Motor neuron (in vitro differentiated cells): ENCODE data around the gene CAMTA1. TPM values are rescaled to one million over a fixed set of nuclear protein-coding genes. Genes with fewer than 3 reads are reported as not detected.

Experiments
- ATAC-seq, 8 experiments: fragments of 200-7000 bp; cut with Tn5 transposase; replicated peaks in 6 of 8; 2 replicates each; pipeline ENCODE4 v1.8.0; 2021; ENCODE audit warnings: mild to moderate bottlenecking in 8 of 8, moderate library complexity in 8 of 8
- H3K27ac ChIP-seq, 2 donors: fragments of 250-450 bp; sonication (Bioruptor Pico); 2 replicates each; pipeline ENCODE4 v1.9.0; 2021; ENCODE audit warnings: antibody characterized with exemption in 2 of 2, mild to moderate bottlenecking in 2 of 2, moderate library complexity in 1 of 2
- H3K4me1 ChIP-seq, 2 donors: fragments of 250-450 bp; sonication (Bioruptor Pico); replicated peaks in 1 of 2; 2 replicates each; pipeline ENCODE4 v1.6.1; 2021; ENCODE audit warnings: antibody characterized with exemption in 2 of 2, mild to moderate bottlenecking in 2 of 2, moderate library complexity in 1 of 2
- H3K4me3 ChIP-seq, 5 donors: fragments of 250-450 bp; sonication (Bioruptor Pico); 2 replicates each; pipeline ENCODE4 v1.9.0; 2021; ENCODE audit warnings: antibody characterized with exemption in 5 of 5, mild to moderate bottlenecking in 5 of 5, moderate library complexity in 4 of 5
- WGBS, 10 experiments: fragments of 450-650 bp; shearing (Covaris generic); methylation state at CpG; one replicate each; pipeline ENCODE4 v1.0.0; 2022; 5-methylcytosine and 5-hydroxymethylcytosine counted together
- in situ Hi-C, 9 experiments: fragments of 400-800 bp; cut with MboI; loops; one replicate each; pipeline ENCODE4 v1.15.0; 2021; ENCODE audit warnings: low sequenced_read_pairs in 9 of 9, low pct_unique_long_range_greater_than_20kb in 2 of 9; ENCODE audit not compliant: unreplicated experiment in 9 of 9
- total RNA-seq, 8 experiments: library from RNA; unstranded; fragments of 300-600 nt; gene quantifications; 2 replicates each; pipeline versions ENCODE4 v1.2.3 to v1.2.4, GENCODE V29; 2022

The CAMTA1 gene
- total RNA-seq, 8 experiments from 2014 or later = 38.5 to 145 (median 77.6) TPM

- Histone ChIP-seq H3K4me3 (no peak overlapping the region), H3K4me1 (peaks cover 14 to 18% of the 10 kb centered on the region in 2 donors), H3K27ac (no peak overlapping the region)
- WGBS, 10 experiments = 27 to 100% (median 94%) methylated on average over 1 to 4 of the region's 9 CpGs; no CpG with 5 or more reads in 4 of the 10 experiments
- ATAC-seq = no peak
- in situ Hi-C loops = loop anchor here in 1 of 9 experiments (10.0 to 25.0 kb wide), 2 partner anchors 66 to 234 kb away; no protein-coding TSS in a partner anchor
Measured at GRCh38 chr1:7678491-7679158, 893.4 kb downstream of the CAMTA1 start.

DNA sequence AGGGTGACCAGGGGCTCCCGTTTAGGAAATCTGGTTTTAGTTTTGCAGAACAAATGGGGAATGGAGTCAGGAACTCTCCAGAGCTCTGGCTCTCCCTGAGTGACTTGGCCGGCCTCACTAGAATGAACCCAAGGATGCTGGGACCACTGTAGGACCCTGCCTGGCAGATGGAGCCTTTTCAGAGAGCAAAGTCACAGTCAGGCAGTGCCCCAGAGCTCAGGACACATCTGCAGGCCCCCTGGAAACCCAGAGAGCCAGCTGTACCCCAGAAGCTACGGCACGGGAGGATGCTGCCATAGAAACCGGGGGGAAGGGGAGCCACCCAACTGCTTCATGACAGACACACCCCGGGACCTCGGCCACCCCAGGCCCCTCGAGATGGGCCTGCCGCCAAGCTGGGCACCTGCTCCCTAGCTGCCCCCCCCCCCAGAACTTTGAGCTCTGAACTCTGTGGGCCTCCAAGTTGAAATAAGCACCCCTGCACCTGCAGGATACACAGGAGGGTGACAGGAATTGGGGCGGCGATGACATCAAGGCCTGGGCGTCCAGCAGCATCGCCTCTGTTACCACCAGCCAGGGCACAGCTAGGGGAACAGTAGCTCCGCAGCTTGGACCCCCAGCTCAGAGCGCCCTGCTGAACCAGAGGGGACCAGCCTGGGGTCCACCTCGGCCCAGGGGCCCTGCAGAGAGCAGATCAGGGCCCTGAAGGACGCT lies 894.1 kb downstream of the CAMTA1 start:
- in situ Hi-C loops = loop anchor here in 1 of 9 experiments (10.0 to 25.0 kb wide), 2 partner anchors 65 to 233 kb away; no protein-coding TSS in a partner anchor
- WGBS, 10 experiments = 57 to 100% (median 84%) methylated on average over 1 to 13 of the region's 17 CpGs; no CpG with 5 or more reads in 4 of the 10 experiments
- peaks cover 14 to 18% of the 10 kb centered on the region in 2 donors for H3K4me1 ChIP-seq
- peak overlapping the region; percentile 39 to 56 (median 41) for H3K4me3 ChIP-seq
- H3K27ac ChIP-seq = peak overlapping the region; percentile 94 to 99
- no peak for ATAC-seq

DNA sequence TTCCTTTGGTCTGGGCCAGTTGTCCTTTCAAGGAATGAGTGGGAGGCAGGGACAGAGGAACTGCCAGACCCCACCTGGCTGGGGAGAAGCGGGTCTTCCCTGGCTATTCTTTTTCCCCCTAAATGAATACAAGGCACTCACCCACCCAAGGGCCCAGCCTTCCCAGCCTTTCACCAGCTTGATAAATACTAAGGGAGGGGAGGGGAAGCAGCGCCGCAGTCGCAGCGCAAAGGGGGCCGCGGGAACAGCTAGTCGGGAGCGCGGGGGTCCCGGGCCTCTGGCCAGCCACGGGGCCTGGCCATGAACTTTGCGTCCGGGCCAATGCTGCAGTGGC lies 894.6 kb downstream of the CAMTA1 start:
- H3K4me3 ChIP-seq = peak overlapping the region; percentile 39 to 56 (median 41)
- 32 to 67% methylated on average over 1 to 7 of the region's 14 CpGs; no CpG with 5 or more reads in 8 of the 10 experiments for WGBS, 10 experiments
- peak overlapping the region; percentile 94 to 99 for H3K27ac ChIP-seq
- ATAC-seq = peak in 1 of 8 experiments; percentile 1
- in situ Hi-C loops = loop anchor here in 1 of 9 experiments (10.0 to 25.0 kb wide), 2 partner anchors 65 to 232 kb away; no protein-coding TSS in a partner anchor
- peaks cover 14 to 18% of the 10 kb centered on the region in 2 donors for H3K4me1 ChIP-seq

- H3K27ac ChIP-seq = peak overlapping the region; percentile 94 to 99
- H3K4me1 ChIP-seq = peaks cover 14 to 18% of the 10 kb centered on the region in 2 donors
- H3K4me3 ChIP-seq = peak overlapping the region; percentile 39 to 56 (median 41)
- ATAC-seq = peak; percentile 86 to 95 (median 94)
- 0 to 3% (median 0%) methylated on average over 3 to 15 of the region's 89 CpGs; no CpG with 5 or more reads in 7 of the 10 experiments for WGBS, 10 experiments
- in situ Hi-C loops = loop anchor here in 1 of 9 experiments (25.0 kb wide), 1 partner anchor 232 kb away; no protein-coding TSS in a partner anchor
Measured at GRCh38 chr1:7680207-7680954, 895.1 kb downstream of the CAMTA1 start.

DNA sequence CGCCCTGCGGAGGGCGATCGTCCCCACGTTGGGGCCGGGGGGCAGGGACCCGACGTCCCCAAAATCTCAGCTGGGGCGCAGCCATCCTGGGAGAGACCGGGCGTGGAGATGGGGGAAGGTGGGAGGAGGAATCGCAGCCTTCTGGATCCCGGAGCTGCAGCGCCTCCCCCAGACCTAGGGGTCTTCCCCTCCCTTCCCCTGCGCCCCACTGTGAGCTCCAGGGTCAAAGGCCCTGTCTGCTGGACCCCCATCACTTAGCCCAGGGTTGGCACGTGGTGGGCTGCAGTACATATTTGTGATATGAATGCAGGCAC lies 895.7 kb downstream of the CAMTA1 start:
- H3K4me3 ChIP-seq = peak overlapping the region; percentile 39 to 56 (median 41)
- H3K27ac ChIP-seq = peak overlapping the region; percentile 94 to 99
- H3K4me1 ChIP-seq = peaks cover 14 to 18% of the 10 kb centered on the region in 2 donors
- WGBS, 10 experiments = 0 to 58% (median 5%) methylated on average over 1 to 7 of the region's 16 CpGs; no CpG with 5 or more reads in 7 of the 10 experiments
- no peak for ATAC-seq
- in situ Hi-C loops = loop anchor here in 1 of 9 experiments (25.0 kb wide), 1 partner anchor 231 kb away; no protein-coding TSS in a partner anchor

GRCh38 chr1:7681401-7681800 lies 896.1 kb downstream of the CAMTA1 start:
- no peak for ATAC-seq
- H3K4me1 ChIP-seq = peaks cover 14 to 22% of the 10 kb centered on the region in 2 donors
- no peak overlapping the region for H3K4me3 ChIP-seq
- 50 to 100% (median 70%) methylated on average over 1 to 5 of the region's 6 CpGs; no CpG with 5 or more reads in 3 of the 10 experiments for WGBS, 10 experiments
- H3K27ac ChIP-seq = peak overlapping the region; percentile 94 to 99
- in situ Hi-C loops = loop anchor here in 1 of 9 experiments (25.0 kb wide), 1 partner anchor 231 kb away; no protein-coding TSS in a partner anchor

GRCh38 chr1:7683521-7683920 lies 898.3 kb downstream of the CAMTA1 start:
- ATAC-seq = no peak
- H3K27ac ChIP-seq = no peak overlapping the region
- in situ Hi-C loops = loop anchor here in 1 of 9 experiments (25.0 kb wide), 1 partner anchor 229 kb away; no protein-coding TSS in a partner anchor
- 33 to 97% (median 89%) methylated on average over 2 to 13 of the region's 15 CpGs; no CpG with 5 or more reads in 3 of the 10 experiments for WGBS, 10 experiments
- peaks cover 16 to 27% of the 10 kb centered on the region in 2 donors for H3K4me1 ChIP-seq
- H3K4me3 ChIP-seq = no peak overlapping the region

GRCh38 chr1:7684132-7684531 lies 898.9 kb downstream of the CAMTA1 start:
- no peak overlapping the region for H3K27ac ChIP-seq
- WGBS, 10 experiments = 20 to 88% (median 40%) methylated on average over 1 to 4 of the region's 8 CpGs; no CpG with 5 or more reads in 3 of the 10 experiments
- in situ Hi-C loops = loop anchor here in 1 of 9 experiments (25.0 kb wide), 1 partner anchor 228 kb away; no protein-coding TSS in a partner anchor
- peaks cover 16 to 27% of the 10 kb centered on the region in 2 donors for H3K4me1 ChIP-seq
- no peak for ATAC-seq
- H3K4me3 ChIP-seq = no peak overlapping the region

GRCh38 chr1:7684861-7685635 lies 899.8 kb downstream of the CAMTA1 start:
- no peak for ATAC-seq
- peaks cover 7 to 19% of the 10 kb centered on the region in 2 donors for H3K4me1 ChIP-seq
- in situ Hi-C loops = loop anchor here in 1 of 9 experiments (25.0 kb wide), 1 partner anchor 227 kb away; no protein-coding TSS in a partner anchor
- WGBS, 10 experiments = 90 to 100% (median 99%) methylated on average over 1 to 17 of the region's 29 CpGs; no CpG with 5 or more reads in 4 of the 10 experiments
- no peak overlapping the region for H3K27ac ChIP-seq
- H3K4me3 ChIP-seq = no peak overlapping the region

GRCh38 chr1:7686301-7686850 lies 901.1 kb downstream of the CAMTA1 start:
- WGBS, 10 experiments = 48 to 100% (median 60%) methylated on average over 1 to 10 of the region's 16 CpGs; no CpG with 5 or more reads in 3 of the 10 experiments
- H3K4me3 ChIP-seq = no peak overlapping the region
- in situ Hi-C loops = loop anchor here in 1 of 9 experiments (25.0 kb wide), 1 partner anchor 226 kb away; no protein-coding TSS in a partner anchor
- peaks cover 3 to 12% of the 10 kb centered on the region in 2 donors for H3K4me1 ChIP-seq
- peak in 1 of 8 experiments; percentile 14 for ATAC-seq
- H3K27ac ChIP-seq = no peak overlapping the region

GRCh38 chr1:7687411-7687810 lies 902.2 kb downstream of the CAMTA1 start:
- no peak overlapping the region for H3K4me3 ChIP-seq
- in situ Hi-C loops = loop anchor here in 1 of 9 experiments (25.0 kb wide), 1 partner anchor 225 kb away; no protein-coding TSS in a partner anchor
- H3K4me1 ChIP-seq = peaks cover 3 to 9% of the 10 kb centered on the region in 2 donors
- ATAC-seq = no peak
- no peak overlapping the region for H3K27ac ChIP-seq
- 17 to 100% (median 76%) methylated on average over 1 to 8 of the region's 9 CpGs; no CpG with 5 or more reads in 4 of the 10 experiments for WGBS, 10 experiments
